ENCODE data around the gene CCHCR1. TPM values are rescaled to one million over a fixed set of nuclear protein-coding genes. Genes with fewer than 3 reads are reported as not detected.
"Not testable (repeated sequence)": the region's sequence is repeated elsewhere in the genome, so short reads cannot be mapped to it uniquely, and the experiment has no call there.

The CCHCR1 gene
- total RNA-seq, 2 donors from 2014 or later: 17.9 to 18.0 TPM

DNA sequence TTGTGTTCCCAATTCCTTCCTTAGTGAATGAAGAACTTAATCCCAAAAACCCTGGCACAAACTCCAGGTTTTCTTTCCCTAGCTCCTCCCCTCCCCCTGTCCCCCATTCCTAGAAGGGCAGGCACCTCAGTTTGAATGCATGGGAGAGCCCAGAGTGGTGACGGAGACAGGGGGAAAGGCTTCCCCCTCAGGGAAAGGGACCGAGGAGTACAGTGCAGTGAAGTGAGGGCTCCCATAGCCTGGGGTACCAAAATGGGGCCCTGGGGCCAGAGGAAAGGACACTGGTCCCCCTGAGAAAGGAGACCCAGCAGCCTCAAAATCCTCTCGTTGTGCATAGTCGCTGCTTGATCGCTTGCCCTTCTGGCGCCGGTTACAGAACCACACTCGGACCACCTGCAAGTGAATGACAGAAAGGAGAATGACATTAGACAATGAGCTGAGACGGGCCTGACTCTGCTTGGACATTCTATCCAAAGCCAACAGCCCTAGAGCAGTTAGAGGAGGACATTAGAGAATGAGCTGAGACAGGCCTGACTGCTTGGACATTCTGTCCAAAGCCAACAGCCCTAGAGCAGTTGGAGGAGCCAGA is 7.0 kb upstream of the CCHCR1 start:
- not testable (repeated sequence) for H3K27ac Mint-ChIP-seq; DNase-seq; ATAC-seq; H3K36me3 Mint-ChIP-seq (ENCODE audit: low read depth); H3K9me3 ChIP-seq (ENCODE audit: control insufficient read depth, low read length, poor library complexity, severe bottlenecking); H3K27me3 Mint-ChIP-seq; H3K4me3 Mint-ChIP-seq
- H3K4me1 Mint-ChIP-seq: peaks cover 12% of the 10 kb centered on the region

DNA sequence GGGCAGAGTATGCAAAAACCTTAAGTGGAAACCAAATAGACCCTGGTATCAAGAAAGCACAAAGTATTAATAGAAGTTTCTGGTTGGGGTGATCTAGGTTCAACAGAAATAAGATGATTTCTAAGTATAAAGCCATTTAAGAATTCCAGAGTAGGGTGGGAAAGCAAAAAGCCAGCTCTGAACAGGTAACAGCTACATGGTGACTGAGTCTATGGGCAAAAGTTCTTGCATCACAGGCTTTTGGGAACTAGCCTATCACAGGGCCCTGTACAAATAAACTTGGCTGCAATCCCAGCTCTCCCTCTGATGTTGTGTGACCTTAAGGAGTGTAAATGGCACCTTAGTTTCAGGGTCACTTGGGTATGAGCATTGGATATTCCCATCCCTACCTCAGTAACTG is 6.3 kb upstream of the CCHCR1 start:
- no peak overlapping the region for H3K27ac Mint-ChIP-seq
- H3K9me3 ChIP-seq (ENCODE audit: control insufficient read depth, low read length, poor library complexity, severe bottlenecking): no peaks in the 10 kb centered on the region
- peaks cover 18% of the 10 kb centered on the region for H3K4me1 Mint-ChIP-seq
- no peaks in the 10 kb centered on the region for H3K27me3 Mint-ChIP-seq
- H3K36me3 Mint-ChIP-seq (ENCODE audit: low read depth): no peaks in the 10 kb centered on the region
- DNase-seq (no peak), ATAC-seq (no peak)
- no peak overlapping the region for H3K4me3 Mint-ChIP-seq

DNA sequence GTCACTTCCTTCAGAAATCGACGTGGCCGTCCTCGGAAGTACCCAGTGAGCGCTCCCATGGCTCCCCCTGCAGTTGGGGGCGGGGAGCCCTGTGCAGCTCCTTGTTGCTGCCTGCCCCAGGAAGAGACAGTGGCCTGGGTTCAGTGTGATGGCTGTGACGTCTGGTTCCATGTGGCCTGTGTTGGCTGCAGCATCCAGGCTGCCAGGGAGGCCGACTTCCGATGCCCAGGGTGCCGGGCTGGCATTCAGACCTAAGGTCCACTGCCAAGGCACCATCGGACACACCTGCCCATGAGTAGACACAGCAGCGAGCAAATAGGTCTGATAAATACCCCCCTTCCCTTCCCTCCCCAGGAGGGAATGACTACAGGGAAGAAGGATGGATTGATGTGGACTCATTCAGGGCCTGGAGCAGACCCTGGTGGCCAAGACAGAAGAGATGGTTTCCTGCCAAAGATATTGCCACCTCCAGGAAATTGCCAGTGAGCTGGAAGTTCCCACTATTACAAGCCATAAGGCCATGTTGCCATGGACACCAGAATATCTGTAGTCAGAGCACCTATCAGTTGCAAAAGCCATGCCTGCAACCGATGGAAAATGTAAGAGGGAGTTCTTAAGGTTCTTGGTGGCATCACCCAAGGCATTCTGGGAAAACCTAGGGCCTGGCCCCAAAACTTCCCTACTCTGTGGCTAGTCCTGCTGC is 5.0 kb upstream of the CCHCR1 start:
- DNase-seq (no peak), ATAC-seq (no peak)
- Mint-ChIP-seq H3K27me3 (no peaks in the 10 kb centered on the region), H3K27ac (peak overlapping the region; percentile 24), H3K4me3 (no peak overlapping the region), H3K36me3 (ENCODE audit: low read depth) (peaks cover 3% of the 10 kb centered on the region), H3K4me1 (peaks cover 23% of the 10 kb centered on the region)
- H3K9me3 ChIP-seq (ENCODE audit: control insufficient read depth, low read length, poor library complexity, severe bottlenecking): no peaks in the 10 kb centered on the region

DNA sequence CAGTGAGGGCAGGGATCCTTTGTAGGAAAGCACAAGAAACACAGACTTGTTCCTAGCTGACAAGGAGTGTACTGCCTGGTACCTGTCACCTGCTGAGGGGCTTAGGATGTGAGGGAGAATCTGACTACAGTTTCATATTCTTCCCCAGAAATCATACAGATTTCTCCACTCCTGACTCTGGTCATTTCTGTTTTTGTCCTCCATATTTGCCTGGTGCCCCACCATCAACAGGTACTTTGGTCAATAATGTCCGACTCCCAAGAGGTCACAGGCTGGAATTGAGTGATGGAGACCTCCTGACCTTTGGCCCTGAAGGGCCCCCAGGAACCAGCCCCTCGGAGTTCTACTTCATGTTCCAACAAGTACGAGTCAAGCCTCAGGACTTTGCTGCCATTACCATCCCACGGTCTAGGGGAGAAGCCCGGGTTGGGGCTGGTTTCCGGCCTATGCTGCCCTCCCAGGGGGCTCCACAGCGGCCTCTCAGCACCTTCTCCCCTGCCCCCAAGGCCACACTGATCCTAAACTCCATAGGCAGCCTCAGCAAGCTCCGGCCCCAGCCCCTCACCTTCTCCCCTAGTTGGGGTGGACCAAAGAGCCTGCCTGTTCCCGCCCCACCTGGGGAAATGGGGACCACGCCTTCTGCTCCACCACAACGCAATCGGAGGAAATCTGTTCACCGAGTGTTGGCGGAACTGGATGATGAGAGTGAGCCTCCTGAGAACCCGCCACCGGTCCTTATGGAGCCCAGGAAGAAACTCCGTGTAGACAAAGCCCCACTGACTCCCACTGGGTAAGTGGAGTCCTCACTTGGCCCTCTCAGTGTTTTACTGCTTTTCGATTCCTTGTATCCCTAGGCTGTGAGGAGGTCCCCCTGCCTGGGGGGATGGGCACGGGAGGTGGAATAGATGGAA is 3.9 kb upstream of the CCHCR1 start:
- peaks cover 3% of the 10 kb centered on the region for H3K36me3 Mint-ChIP-seq (ENCODE audit: low read depth)
- no peak for ATAC-seq
- no peaks in the 10 kb centered on the region for H3K9me3 ChIP-seq (ENCODE audit: control insufficient read depth, low read length, poor library complexity, severe bottlenecking)
- H3K27ac Mint-ChIP-seq: peak overlapping the region; percentile 29
- no peak for DNase-seq
- no peak overlapping the region for H3K4me3 Mint-ChIP-seq
- peaks cover 23% of the 10 kb centered on the region for H3K4me1 Mint-ChIP-seq
- no peaks in the 10 kb centered on the region for H3K27me3 Mint-ChIP-seq

DNA sequence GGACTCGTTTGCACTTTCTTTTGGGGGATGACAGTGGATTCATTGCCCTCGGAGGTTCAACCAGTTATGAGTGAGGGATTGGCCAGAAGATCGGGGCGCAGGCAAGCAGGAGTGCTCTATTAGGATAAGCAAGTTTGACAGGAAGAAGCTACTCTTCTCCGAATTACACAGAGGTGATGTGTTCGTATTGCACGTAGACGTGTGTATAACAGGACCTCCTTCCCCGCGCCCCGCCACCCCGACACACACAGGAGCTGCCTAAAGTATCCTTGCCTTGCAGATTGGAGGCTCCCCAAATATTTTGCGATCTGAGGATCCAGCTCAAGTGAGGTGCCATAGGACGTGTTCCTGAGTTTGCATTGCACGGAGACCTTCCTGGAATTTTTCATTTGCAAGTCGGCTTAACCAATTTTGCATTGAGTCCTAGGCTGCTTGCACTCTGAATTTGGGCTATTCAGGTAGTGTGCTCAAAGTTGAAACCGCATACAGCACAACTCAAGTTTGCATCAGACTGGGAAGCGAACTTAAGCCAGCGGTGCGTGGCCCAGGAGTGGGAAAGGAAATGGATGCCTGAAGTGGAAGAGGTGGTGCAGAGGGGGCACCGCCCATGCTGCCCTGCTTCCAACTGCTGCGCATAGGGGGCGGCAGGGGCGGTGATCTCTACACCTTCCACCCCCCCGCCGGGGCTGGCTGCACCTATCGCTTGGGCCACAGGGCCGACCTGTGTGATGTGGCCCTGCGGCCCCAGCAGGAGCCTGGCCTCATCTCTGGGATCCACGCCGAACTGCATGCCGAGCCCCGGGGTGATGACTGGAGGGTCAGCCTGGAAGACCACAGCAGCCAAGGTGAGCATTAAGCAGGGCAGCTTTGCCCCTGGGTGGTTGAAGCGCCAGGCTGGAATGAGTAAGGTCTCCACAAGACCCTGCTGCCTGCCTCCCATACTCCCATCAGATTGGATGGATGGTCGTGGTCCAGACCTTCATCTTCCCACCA is 1.6 kb upstream of the CCHCR1 start:
- ATAC-seq (no peak), DNase-seq (peak in 2 of 3 donors; percentile 19 to 33)
- no peaks in the 10 kb centered on the region for H3K27me3 Mint-ChIP-seq
- H3K4me1 Mint-ChIP-seq: peaks cover 18% of the 10 kb centered on the region
- H3K4me3 Mint-ChIP-seq: peak overlapping the region; percentile 98
- no peaks in the 10 kb centered on the region for H3K9me3 ChIP-seq (ENCODE audit: control insufficient read depth, low read length, poor library complexity, severe bottlenecking)
- H3K36me3 Mint-ChIP-seq (ENCODE audit: low read depth): peaks cover 6% of the 10 kb centered on the region
- H3K27ac Mint-ChIP-seq: peak overlapping the region; percentile 83

DNA sequence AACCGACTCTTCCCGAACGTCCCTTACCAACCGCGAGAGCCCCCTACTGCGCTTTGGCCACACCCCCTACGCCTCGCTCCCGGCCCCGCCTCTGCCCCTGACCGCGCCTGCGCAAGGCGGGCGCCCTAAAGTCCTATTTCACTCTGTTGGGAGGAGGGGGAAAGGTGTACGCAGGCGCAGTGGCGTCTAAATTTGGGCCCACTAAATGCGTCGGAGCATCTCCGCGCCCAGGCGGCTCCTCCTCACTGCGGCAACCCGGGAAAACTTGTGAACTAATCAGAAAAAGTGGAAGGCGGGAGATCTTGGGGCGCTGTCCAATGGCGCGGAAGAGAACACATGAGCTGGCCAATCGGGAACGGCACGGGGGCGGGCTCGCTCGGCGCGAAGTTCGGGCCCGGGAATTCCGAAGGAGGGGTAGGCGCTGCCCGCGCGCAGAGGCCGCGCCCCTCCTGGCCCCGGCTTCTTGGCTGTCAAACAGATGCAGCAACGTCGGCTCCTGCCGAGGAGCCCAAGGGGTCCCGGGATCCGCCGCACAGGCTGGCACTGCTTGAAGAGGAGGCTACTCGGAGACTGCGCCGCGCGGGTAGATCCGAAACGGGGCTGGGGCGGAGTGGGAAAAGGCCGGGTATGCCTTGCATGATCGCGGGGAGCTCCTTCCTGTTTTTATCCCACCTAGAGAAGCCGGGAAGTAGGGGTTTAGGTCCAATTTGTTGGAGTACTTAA is 699 bp upstream of the CCHCR1 start, which contains the start of gene TCF19:
TSS of gene TCF19 (plus strand) at position 450 of the 723 bp plus-strand sequence. CDS start 881 bp downstream, outside the sequence.
- no peaks in the 10 kb centered on the region for H3K9me3 ChIP-seq (ENCODE audit: control insufficient read depth, low read length, poor library complexity, severe bottlenecking)
- peak; percentile 95 for ATAC-seq
- H3K27me3 Mint-ChIP-seq: no peaks in the 10 kb centered on the region
- peak within 1 kb of the TSS; percentile 83 for H3K27ac Mint-ChIP-seq
- H3K4me1 Mint-ChIP-seq: peaks cover 18% of the 10 kb centered on the region
- peaks cover 6% of the 10 kb centered on the region for H3K36me3 Mint-ChIP-seq (ENCODE audit: low read depth)
- peak; percentile 96 to 99 (median 99) for DNase-seq
- peak within 1 kb of the TSS; percentile 98 for H3K4me3 Mint-ChIP-seq

DNA sequence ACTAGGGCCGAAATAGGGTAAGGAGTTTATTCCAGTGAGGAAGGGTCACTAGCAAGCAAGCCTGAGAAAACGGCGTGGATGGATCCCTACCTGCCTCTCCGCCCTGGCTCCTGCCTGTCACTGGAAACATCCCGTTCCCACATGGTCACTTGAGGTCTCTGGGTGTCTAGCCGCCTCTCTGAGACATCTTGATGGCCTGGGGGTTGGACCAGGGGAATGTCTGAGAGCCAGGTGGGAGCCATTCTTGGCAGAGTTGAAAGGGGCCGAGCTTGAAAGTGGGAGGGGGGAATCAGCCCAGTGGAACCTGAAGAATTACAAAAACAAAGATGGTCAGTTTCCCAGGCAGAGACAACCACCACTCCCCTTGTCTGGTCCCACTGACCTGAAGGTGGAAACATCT is 961 bp downstream of the CCHCR1 start:
- Mint-ChIP-seq H3K27ac (no peak overlapping the region), H3K4me3 (peak overlapping the region; percentile 45), H3K36me3 (ENCODE audit: low read depth) (peaks cover 7% of the 10 kb centered on the region), H3K27me3 (no peaks in the 10 kb centered on the region), H3K4me1 (peaks cover 16% of the 10 kb centered on the region)
- no peak for DNase-seq
- H3K9me3 ChIP-seq (ENCODE audit: control insufficient read depth, low read length, poor library complexity, severe bottlenecking): no peaks in the 10 kb centered on the region
- ATAC-seq: no peak

DNA sequence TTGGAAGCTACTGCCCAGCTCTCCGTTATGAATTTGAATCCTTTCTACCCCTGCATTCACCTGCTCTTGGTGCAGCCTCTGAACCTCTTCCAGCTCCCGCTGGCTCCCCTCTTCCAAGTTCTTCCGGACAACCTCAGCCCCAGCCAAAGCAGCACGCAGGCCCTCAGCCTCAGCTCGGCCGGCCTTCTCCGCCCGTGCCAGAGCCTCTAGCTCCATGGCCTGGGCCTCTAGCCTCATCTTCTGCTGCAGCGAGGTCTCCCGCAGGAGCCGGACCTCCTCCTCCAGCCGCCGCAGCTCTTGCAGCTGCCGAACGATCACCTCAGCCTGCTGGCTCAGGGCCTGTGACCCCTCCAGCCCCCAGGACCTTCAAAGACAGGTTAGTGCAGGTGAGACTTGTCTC is 3.2 kb downstream of the CCHCR1 start:
- ATAC-seq: no peak
- Mint-ChIP-seq H3K4me3 (no peak overlapping the region), H3K27me3 (no peaks in the 10 kb centered on the region), H3K36me3 (ENCODE audit: low read depth) (peaks cover 7% of the 10 kb centered on the region), H3K27ac (no peak overlapping the region), H3K4me1 (peaks cover 13% of the 10 kb centered on the region)
- no peak for DNase-seq
- H3K9me3 ChIP-seq (ENCODE audit: control insufficient read depth, low read length, poor library complexity, severe bottlenecking): no peaks in the 10 kb centered on the region

DNA sequence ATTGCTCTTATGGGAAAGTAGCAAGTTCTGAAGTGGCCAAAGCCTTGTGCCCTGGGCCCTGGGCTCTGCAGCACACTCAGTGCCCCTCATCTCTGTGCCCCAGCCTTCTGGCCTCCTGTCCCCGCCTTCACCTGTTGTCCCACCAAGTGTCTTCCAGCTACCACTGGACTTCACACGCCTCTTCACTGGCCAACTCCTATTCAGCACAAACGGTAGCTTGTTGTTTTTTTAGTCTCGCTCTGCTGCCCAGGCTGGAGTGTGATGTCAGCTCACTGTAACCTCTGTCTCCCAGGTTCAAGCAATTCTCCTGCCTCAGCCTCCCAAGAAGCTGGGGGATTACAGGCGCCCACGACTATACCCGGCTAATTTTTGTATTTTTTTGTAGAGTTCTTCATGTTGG is 4.8 kb downstream of the CCHCR1 start:
- no peak overlapping the region for H3K4me3 Mint-ChIP-seq
- no peaks in the 10 kb centered on the region for H3K9me3 ChIP-seq (ENCODE audit: control insufficient read depth, low read length, poor library complexity, severe bottlenecking)
- no peaks in the 10 kb centered on the region for H3K27me3 Mint-ChIP-seq
- ATAC-seq (no peak), DNase-seq (no peak)
- H3K4me1 Mint-ChIP-seq: peaks cover 4% of the 10 kb centered on the region
- peaks cover 5% of the 10 kb centered on the region for H3K36me3 Mint-ChIP-seq (ENCODE audit: low read depth)
- H3K27ac Mint-ChIP-seq: no peak overlapping the region

DNA sequence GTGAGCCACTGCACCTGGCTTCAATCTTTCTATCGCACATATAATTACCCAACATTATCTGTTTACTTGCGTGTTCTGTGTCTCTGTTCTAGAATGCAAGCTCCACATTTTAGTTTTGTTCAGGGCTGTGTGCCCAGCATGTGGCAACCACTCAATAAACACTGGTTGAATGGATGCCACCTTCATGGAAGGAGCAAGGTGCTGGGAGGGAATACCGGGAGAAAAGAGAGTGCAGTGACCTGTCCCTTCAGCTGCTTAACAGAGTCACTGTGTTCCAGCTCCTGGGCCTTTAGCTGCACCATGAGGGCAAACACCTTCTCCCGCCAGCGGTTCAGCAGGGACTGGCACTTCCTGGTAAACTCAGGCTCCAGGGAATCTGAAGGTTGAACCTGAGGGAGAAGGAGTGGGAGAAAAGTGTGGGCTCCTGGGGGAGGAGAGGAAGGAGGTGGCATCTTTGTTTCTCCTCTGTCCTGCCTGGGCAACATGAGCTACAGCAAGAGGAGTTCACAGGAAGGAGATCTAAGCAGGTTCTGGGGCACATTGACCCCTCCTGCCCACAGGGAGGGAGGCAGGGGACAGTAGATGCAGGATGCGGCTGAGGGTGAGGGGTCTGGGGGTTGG is 7.7 kb downstream of the CCHCR1 start:
- no peaks in the 10 kb centered on the region for H3K9me3 ChIP-seq (ENCODE audit: control insufficient read depth, low read length, poor library complexity, severe bottlenecking)
- DNase-seq (no peak), ATAC-seq (no peak)
- Mint-ChIP-seq H3K36me3 (ENCODE audit: low read depth) (peaks cover 5% of the 10 kb centered on the region), H3K4me3 (no peak overlapping the region), H3K27ac (no peak overlapping the region), H3K27me3 (no peaks in the 10 kb centered on the region), H3K4me1 (peaks cover 3% of the 10 kb centered on the region)

DNA sequence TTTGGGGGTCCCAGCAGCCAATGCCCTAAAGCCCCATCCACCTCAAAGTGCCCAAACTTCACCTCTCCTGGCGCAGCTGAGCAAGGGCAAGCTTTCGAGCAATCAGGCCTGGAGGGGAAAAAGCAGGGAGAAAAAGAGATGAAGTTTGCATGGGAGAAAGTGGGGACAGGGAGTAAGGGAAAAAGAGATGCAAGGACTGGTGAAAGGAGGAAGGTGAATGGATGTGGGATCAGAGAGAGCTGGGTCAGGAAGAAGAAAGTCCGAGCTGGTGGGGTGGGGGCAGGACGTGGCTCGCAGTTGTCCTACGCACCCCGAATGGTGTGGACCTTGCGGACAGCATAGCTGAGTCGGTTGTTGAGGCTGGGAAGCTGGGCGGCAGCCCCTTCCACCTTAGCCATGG is 12.2 kb downstream of the CCHCR1 start:
- Mint-ChIP-seq H3K4me3 (no peak overlapping the region), H3K4me1 (peaks cover 2% of the 10 kb centered on the region), H3K27me3 (no peaks in the 10 kb centered on the region), H3K27ac (no peak overlapping the region), H3K36me3 (ENCODE audit: low read depth) (no peaks in the 10 kb centered on the region)
- ATAC-seq (no peak), DNase-seq (no peak)
- no peaks in the 10 kb centered on the region for H3K9me3 ChIP-seq (ENCODE audit: control insufficient read depth, low read length, poor library complexity, severe bottlenecking)

DNA sequence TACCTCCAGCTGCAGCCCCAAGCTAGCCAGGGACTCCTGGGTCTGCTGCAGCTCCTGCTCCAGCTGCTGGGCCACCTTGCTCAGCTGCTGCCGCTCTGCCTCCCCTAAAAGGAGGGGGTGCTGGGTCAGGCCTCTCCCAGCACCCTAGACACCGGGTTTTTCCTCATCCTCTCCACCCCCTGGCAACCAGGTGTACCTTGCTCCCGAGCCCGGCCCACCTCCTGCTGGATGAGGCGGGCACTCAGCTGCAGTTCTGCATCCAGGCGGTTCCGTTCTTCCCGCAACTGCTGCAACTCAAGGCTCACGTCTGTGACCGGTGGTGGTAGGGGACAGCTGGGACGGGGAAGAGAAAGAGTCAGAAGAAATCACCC is 12.6 kb downstream of the CCHCR1 start:
- H3K9me3 ChIP-seq (ENCODE audit: control insufficient read depth, low read length, poor library complexity, severe bottlenecking): no peaks in the 10 kb centered on the region
- Mint-ChIP-seq H3K27ac (no peak overlapping the region), H3K4me1 (peaks cover 2% of the 10 kb centered on the region), H3K36me3 (ENCODE audit: low read depth) (no peaks in the 10 kb centered on the region), H3K4me3 (no peak overlapping the region), H3K27me3 (no peaks in the 10 kb centered on the region)
- no peak for DNase-seq
- ATAC-seq: no peak

Data from T-helper 17 cell (primary cell).